Ishikawa (cell line): ENCODE measurements around the gene PHOSPHO2.

Experiments
- CEBPB ChIP-seq: IDR thresholded peaks from 2 replicates; pipeline ENCODE4 v1.6.1; 2012
- CREB1 ChIP-seq: IDR thresholded peaks from 2 replicates; pipeline ENCODE4 v1.6.1; 2012; ENCODE audit warnings: low read depth
- EGR1 ChIP-seq: IDR thresholded peaks from 2 replicates; pipeline ENCODE4 v1.6.1; 2012
- EP300 ChIP-seq: IDR thresholded peaks from 2 replicates; pipeline ENCODE4 v1.6.1; 2012; ENCODE audit warnings: borderline replicate concordance
- FOXM1 ChIP-seq: IDR thresholded peaks from 2 replicates; pipeline ENCODE4 v1.6.1; 2012; ENCODE audit warnings: low read depth, borderline replicate concordance
- MAX ChIP-seq: IDR thresholded peaks from 2 replicates; pipeline ENCODE4 v1.6.1; 2012
- NFIC ChIP-seq: IDR thresholded peaks from 2 replicates; pipeline ENCODE4 v1.6.1; 2012
- RAD21 ChIP-seq: IDR thresholded peaks from 2 replicates; pipeline ENCODE4 v1.6.1; 2012; ENCODE audit warnings: low read depth
- REST ChIP-seq: IDR thresholded peaks from 2 replicates; pipeline ENCODE4 v1.6.1; 2012; ENCODE audit warnings: low read depth, mild to moderate bottlenecking
- TAF1 ChIP-seq: IDR thresholded peaks from 2 replicates; pipeline ENCODE4 v1.6.1; 2012; ENCODE audit warnings: low read depth, mild to moderate bottlenecking
- TCF12 ChIP-seq: IDR thresholded peaks from 2 replicates; pipeline ENCODE4 v1.6.1; 2012; ENCODE audit warnings: low read depth
- TEAD4 ChIP-seq: IDR thresholded peaks from 2 replicates; pipeline ENCODE4 v1.6.1; 2012
- USF1 ChIP-seq: IDR thresholded peaks from 2 replicates; pipeline ENCODE4 v1.6.1; 2012
- YY1 ChIP-seq: IDR thresholded peaks from 2 replicates; pipeline ENCODE4 v1.6.1; 2012; ENCODE audit warnings: low read depth
- ZBTB7A ChIP-seq: IDR thresholded peaks from 2 replicates; pipeline ENCODE4 v1.6.1; 2012; ENCODE audit warnings: low read depth

The PHOSPHO2 gene

GRCh38 chr2:169672406-169672805 is 21.9 kb upstream of the PHOSPHO2 start:
- TF ChIP-seq REST (no peak), YY1 (no peak), MAX (no peak), CEBPB (no peak), EP300 (no peak), NFIC (no peak), TEAD4 (no peak), EGR1 (no peak), ZBTB7A (no peak), FOXM1 (no peak), RAD21 (no peak), CREB1 (no peak), TCF12 (no peak), USF1 (no peak), TAF1 (no peak)

- TF ChIP-seq NFIC (no peak), REST (no peak), MAX (no peak), EGR1 (no peak)
These were observed 21.2 kb upstream of the PHOSPHO2 start for GRCh38 chr2:169673106-169673505.

- TF ChIP-seq EGR1 (no peak), YY1 (no peak), USF1 (no peak), ZBTB7A (no peak), MAX (no peak), EP300 (no peak), TAF1 (no peak)
These were observed 20.3 kb upstream of the PHOSPHO2 start for GRCh38 chr2:169673921-169674320.

GRCh38 chr2:169676357-169676756 is 17.9 kb upstream of the PHOSPHO2 start:
- TF ChIP-seq RAD21: peak; percentile 36
- TF ChIP-seq EGR1: no peak

- TF ChIP-seq RAD21 (no peak), TEAD4 (no peak), ZBTB7A (no peak), TCF12 (no peak), EP300 (no peak), TAF1 (no peak), NFIC (no peak), CREB1 (no peak), EGR1 (no peak), FOXM1 (no peak), YY1 (no peak), CEBPB (no peak), MAX (no peak), REST (no peak)
These were observed 17.4 kb upstream of the PHOSPHO2 start for GRCh38 chr2:169676850-169677249.
